Upper lobe of right lung (tissue), 1 donor: ENCODE data around the gene GALR2. TPM values are rescaled to one million over a fixed set of nuclear protein-coding genes. Genes with fewer than 3 reads are reported as not detected.

Experiments used
- ATAC-seq: fragments of 200-7000 bp; cut with Tn5 transposase; one replicate; pipeline ENCODE4 v1.9.1; 2020; ENCODE audit warnings: mild to moderate bottlenecking, moderate library complexity
- DNase-seq: peaks from one replicate; pipeline ENCODE4 v3.0.0-alpha.2; 2020
- H3K27ac ChIP-seq: fragments of 200-600 bp; one replicate; pipeline ENCODE4 v1.8.0; 2022
- H3K27me3 ChIP-seq: fragments of 200-600 bp; one replicate; pipeline ENCODE4 v1.8.0; 2022; ENCODE audit warnings: mild to moderate bottlenecking
- H3K36me3 ChIP-seq: fragments of 200-600 bp; one replicate; pipeline ENCODE4 v1.8.0; 2022
- H3K4me1 ChIP-seq: fragments of 200-600 bp; one replicate; pipeline ENCODE4 v1.8.0; 2022
- H3K4me3 ChIP-seq: fragments of 200-600 bp; one replicate; pipeline ENCODE4 v1.8.0; 2022; ENCODE audit warnings: mild to moderate bottlenecking
- H3K9me3 ChIP-seq: fragments of 200-600 bp; one replicate; pipeline ENCODE4 v1.8.0; 2022
- intact Hi-C: fragments of 100-400 bp; cut with DNase I; formaldehyde crosslinking; loops from one replicate; pipeline ENCODE4 v1.11.0; 2022
- total RNA-seq: library from RNA; stranded (reverse); fragmentation: NEBNext Ultra II Directional; extraction: Animal tissue kit (Norgen Biotek cat#: 25700); gene quantifications from one replicate; pipeline ENCODE4 v1.2.1, GENCODE V29; 2021
- TF ChIP-seq, protein P1 (sequence below): fragments of 200-600 bp; IDR thresholded peaks from one replicate; pipeline ENCODE4 v1.8.0; 2022; ENCODE audit warnings: antibody characterized with exemption
- donor health status: DM: no; HTN: yes; CAD: no; lungs with severe emphysema.

Gene GALR2
- total RNA-seq, 1 donor from 2014 or later: not detected

DNA sequence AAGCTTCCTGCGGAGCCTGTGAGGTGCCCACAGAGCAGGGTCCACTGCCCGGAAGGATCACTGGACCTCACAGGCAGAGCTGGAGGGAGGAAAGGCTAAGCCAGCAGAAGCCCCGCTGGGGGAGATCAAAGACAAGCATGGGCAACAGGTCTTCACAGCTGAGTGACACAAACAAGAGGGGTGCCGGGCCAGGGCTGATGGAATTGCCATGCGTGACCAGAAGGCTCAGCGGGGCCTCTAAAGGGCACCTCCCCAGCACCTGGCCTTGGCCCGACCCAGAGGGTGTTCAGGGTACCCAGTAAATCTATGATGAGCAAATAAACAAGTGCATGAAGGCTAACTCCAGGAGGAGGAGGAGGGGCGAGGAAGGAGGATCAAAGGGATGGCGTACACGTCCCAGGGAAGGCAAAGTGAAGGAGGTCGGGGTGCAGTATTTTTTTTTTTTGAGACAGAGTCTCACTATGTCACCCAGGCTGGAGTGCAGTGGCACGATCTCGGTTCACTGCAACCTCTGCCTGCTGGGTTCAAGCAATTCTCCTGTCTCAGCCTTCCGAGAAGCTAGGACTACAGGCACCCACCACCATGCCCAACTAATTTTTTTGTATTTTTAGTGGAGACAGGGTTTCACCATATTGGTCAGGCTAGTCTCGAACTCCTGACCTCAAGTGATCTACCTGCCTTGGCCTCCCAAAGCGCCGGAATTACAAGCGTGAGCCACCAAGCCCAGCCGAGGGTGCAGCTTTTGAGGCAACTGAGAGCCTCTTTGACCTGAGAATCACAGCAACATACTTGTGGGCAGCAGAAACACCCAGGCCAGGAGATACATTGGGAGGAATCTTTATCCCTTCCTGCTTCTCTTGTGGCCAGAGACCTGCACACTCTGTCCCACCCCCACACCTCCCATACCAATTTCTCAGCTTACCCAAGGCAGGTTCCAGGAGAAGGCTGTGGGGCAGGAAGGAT lies 45.1 kb downstream of the GALR2 start:
- H3K27me3 ChIP-seq: no peaks in the 10 kb centered on the region
- ATAC-seq (no peak), DNase-seq (no peak)
- H3K27ac ChIP-seq: no peak overlapping the region
- H3K36me3 ChIP-seq: no peaks in the 10 kb centered on the region
- H3K4me3 ChIP-seq: no peak overlapping the region
- peaks cover 6% of the 10 kb centered on the region for H3K4me1 ChIP-seq
- intact Hi-C loops: loop anchor here (5.0 to 10.0 kb wide), 2 partner anchors 65 to 163 kb away; no protein-coding TSS in a partner anchor
- H3K9me3 ChIP-seq: no peaks in the 10 kb centered on the region
- TF ChIP-seq, protein P1, sequence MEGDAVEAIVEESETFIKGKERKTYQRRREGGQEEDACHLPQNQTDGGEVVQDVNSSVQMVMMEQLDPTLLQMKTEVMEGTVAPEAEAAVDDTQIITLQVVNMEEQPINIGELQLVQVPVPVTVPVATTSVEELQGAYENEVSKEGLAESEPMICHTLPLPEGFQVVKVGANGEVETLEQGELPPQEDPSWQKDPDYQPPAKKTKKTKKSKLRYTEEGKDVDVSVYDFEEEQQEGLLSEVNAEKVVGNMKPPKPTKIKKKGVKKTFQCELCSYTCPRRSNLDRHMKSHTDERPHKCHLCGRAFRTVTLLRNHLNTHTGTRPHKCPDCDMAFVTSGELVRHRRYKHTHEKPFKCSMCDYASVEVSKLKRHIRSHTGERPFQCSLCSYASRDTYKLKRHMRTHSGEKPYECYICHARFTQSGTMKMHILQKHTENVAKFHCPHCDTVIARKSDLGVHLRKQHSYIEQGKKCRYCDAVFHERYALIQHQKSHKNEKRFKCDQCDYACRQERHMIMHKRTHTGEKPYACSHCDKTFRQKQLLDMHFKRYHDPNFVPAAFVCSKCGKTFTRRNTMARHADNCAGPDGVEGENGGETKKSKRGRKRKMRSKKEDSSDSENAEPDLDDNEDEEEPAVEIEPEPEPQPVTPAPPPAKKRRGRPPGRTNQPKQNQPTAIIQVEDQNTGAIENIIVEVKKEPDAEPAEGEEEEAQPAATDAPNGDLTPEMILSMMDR: no peak

DNA sequence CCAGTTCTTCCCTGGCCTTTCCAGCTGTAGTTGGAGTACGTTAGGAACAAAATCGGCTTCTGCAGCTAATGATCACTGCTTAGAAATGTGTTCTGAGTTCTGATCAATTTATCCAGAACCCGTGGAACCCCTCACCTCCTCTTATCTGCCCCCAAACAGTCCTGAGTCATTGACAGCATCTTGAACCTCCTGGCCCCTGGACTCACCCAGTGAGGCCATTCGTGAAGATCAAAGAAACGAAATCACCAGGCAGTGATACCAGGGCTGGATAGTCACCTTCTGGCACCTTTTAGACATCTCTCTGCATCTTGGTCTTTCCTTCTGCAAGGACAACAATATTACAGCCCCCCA lies 46.1 kb downstream of the GALR2 start:
- no peak overlapping the region for H3K27ac ChIP-seq
- no peak for DNase-seq
- intact Hi-C loops: loop anchor here (5.0 to 10.0 kb wide), 2 partner anchors 64 to 162 kb away; no protein-coding TSS in a partner anchor
- no peak for ATAC-seq
- TF ChIP-seq, protein P1: no peak
- peaks cover 6% of the 10 kb centered on the region for H3K4me1 ChIP-seq
- H3K4me3 ChIP-seq: no peak overlapping the region
- no peaks in the 10 kb centered on the region for H3K9me3 ChIP-seq
- no peaks in the 10 kb centered on the region for H3K27me3 ChIP-seq
- H3K36me3 ChIP-seq: no peaks in the 10 kb centered on the region

DNA sequence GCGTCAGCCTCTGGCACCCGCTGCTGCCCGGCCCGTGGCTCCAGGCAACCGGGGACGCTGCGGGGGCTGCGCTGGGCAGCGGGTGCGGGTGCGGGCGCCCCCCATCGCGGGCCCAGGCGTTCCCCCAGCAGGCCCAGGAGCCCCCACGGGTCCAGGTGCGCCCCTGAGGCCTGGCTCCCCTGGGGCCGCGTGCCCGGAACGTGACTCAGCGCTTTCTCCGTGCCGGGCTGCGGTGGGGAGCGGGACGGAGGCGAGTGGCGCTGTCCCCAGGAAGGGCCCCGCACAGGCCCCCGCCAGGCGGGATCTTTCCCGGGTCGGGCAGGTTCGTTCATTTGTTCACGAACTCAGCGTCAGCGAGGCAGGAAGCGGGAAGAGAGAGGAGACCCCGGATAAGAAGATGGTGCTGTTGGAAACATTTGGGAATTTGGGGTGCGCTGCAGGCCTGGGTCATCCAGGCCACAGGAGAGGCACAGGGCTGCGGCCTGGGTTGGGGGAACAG lies 47.4 kb downstream of the GALR2 start:
- TF ChIP-seq, protein P1: no peak
- H3K9me3 ChIP-seq: no peaks in the 10 kb centered on the region
- ATAC-seq (peak; percentile 30), DNase-seq (no peak)
- peak overlapping the region; percentile 17 for H3K27ac ChIP-seq
- intact Hi-C loops: loop anchor here (5.0 to 10.0 kb wide), 2 partner anchors 63 to 160 kb away; no protein-coding TSS in a partner anchor
- H3K4me1 ChIP-seq: peaks cover 6% of the 10 kb centered on the region
- H3K36me3 ChIP-seq: no peaks in the 10 kb centered on the region
- H3K4me3 ChIP-seq: peak overlapping the region; percentile 37
- H3K27me3 ChIP-seq: no peaks in the 10 kb centered on the region

DNA sequence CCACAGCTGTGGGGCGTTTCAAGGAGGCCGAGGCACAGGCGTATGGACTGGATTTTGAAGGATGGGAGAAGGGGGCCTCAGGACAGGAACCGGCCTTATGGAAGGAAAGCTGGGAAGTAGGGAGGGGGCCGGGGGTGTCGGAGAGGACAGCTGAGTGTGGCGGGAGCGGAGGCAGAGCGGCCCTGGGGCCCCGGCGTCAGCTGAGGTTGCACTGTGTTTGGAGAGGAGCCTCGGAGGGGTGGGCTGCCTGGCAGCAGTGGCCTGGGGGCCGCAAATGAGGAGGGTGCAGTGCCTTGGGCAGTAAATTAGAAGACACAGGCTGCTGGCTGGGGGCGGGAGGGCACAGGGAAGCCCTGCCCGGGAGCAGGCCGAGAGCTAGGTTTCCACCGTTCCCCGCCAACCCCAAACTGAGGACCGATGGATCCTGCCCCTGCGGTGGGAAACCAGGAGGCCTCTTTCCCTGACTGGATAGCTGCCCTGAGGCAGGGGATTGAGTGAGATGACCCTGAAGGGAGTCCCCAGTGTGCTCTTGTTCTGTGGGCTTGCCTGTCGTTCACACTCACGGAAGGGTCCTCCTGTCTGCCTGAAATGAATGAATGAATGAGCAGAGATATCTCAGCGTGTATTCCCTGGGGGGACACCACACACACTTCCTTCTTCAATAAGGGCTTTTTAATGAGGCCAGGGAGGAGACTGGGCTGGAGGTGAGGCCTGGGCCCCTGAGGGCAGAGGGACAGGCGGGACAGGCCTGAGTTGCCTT lies 48.0 kb downstream of the GALR2 start:
- intact Hi-C loops: loop anchor here (5.0 to 10.0 kb wide), 2 partner anchors 62 to 160 kb away; no protein-coding TSS in a partner anchor
- H3K9me3 ChIP-seq: no peaks in the 10 kb centered on the region
- DNase-seq (no peak), ATAC-seq (no peak)
- H3K4me1 ChIP-seq: peaks cover 6% of the 10 kb centered on the region
- no peaks in the 10 kb centered on the region for H3K27me3 ChIP-seq
- no peaks in the 10 kb centered on the region for H3K36me3 ChIP-seq
- TF ChIP-seq, protein P1: no peak
- no peak overlapping the region for H3K4me3 ChIP-seq
- no peak overlapping the region for H3K27ac ChIP-seq

GRCh38 chr17:76123191-76123499 lies 48.6 kb downstream of the GALR2 start:
- Histone ChIP-seq H3K4me3 (no peak overlapping the region), H3K27me3 (no peaks in the 10 kb centered on the region), H3K9me3 (no peaks in the 10 kb centered on the region), H3K4me1 (peaks cover 6% of the 10 kb centered on the region), H3K36me3 (no peaks in the 10 kb centered on the region), H3K27ac (no peak overlapping the region)
- ATAC-seq (no peak), DNase-seq (no peak)
- intact Hi-C loops: loop anchor here (5.0 to 10.0 kb wide), 2 partner anchors 62 to 159 kb away; no protein-coding TSS in a partner anchor
- TF ChIP-seq, protein P1: no peak
